ENCODE data around the gene INSL4. TPM values are rescaled to one million over a fixed set of nuclear protein-coding genes. Genes with fewer than 3 reads are reported as not detected.

The INSL4 gene
- total RNA-seq, 2 donors from 2014 or later = not detected

- Histone ChIP-seq H3K9me3 (no peaks in the 10 kb centered on the region), H3K36me3 (no peaks in the 10 kb centered on the region), H3K4me3 (no peak overlapping the region), H3K27me3 (no peaks in the 10 kb centered on the region), H3K4me1 (no peaks in the 10 kb centered on the region), H3K27ac (no peak overlapping the region), H3K9ac (ENCODE audit: low read depth in 2 of 2, low read length in 2 of 2) (no peak overlapping the region)
- TF ChIP-seq, protein P1, sequence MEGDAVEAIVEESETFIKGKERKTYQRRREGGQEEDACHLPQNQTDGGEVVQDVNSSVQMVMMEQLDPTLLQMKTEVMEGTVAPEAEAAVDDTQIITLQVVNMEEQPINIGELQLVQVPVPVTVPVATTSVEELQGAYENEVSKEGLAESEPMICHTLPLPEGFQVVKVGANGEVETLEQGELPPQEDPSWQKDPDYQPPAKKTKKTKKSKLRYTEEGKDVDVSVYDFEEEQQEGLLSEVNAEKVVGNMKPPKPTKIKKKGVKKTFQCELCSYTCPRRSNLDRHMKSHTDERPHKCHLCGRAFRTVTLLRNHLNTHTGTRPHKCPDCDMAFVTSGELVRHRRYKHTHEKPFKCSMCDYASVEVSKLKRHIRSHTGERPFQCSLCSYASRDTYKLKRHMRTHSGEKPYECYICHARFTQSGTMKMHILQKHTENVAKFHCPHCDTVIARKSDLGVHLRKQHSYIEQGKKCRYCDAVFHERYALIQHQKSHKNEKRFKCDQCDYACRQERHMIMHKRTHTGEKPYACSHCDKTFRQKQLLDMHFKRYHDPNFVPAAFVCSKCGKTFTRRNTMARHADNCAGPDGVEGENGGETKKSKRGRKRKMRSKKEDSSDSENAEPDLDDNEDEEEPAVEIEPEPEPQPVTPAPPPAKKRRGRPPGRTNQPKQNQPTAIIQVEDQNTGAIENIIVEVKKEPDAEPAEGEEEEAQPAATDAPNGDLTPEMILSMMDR (IDR thresholded peaks at IDR 0.05) = no peak
- no peak for DNase-seq
- intact Hi-C loops (cut with DNase I) = no loop called here
Observed at GRCh38 chr9:5263351-5264218, 32.4 kb downstream of the INSL4 start.

GRCh38 chr9:5264219-5264595, 33.0 kb downstream of the INSL4 start:
- Histone ChIP-seq H3K9ac (ENCODE audit: low read depth in 2 of 2, low read length in 2 of 2) (no peak overlapping the region), H3K27ac (no peak overlapping the region), H3K4me1 (no peaks in the 10 kb centered on the region), H3K27me3 (no peaks in the 10 kb centered on the region), H3K4me3 (no peak overlapping the region), H3K36me3 (no peaks in the 10 kb centered on the region), H3K9me3 (no peaks in the 10 kb centered on the region)
- intact Hi-C loops (cut with DNase I) = no loop called here
- DNase-seq = no peak
- TF ChIP-seq, protein P1 (IDR thresholded peaks at IDR 0.05) = no peak

- Histone ChIP-seq H3K9me3 (no peaks in the 10 kb centered on the region), H3K36me3 (no peaks in the 10 kb centered on the region), H3K4me3 (no peak overlapping the region), H3K4me1 (no peaks in the 10 kb centered on the region), H3K27ac (no peak overlapping the region), H3K9ac (ENCODE audit: low read depth in 2 of 2, low read length in 2 of 2) (no peak overlapping the region), H3K27me3 (no peaks in the 10 kb centered on the region)
- intact Hi-C loops (cut with DNase I) = no loop called here
- no peak for DNase-seq
- TF ChIP-seq, protein P1 (IDR thresholded peaks at IDR 0.05) = no peak
Observed at GRCh38 chr9:5265939-5266338, 34.7 kb downstream of the INSL4 start.

- TF ChIP-seq, protein P1 (IDR thresholded peaks at IDR 0.05) = no peak
- Histone ChIP-seq H3K27me3 (no peaks in the 10 kb centered on the region), H3K27ac (no peak overlapping the region), H3K9ac (ENCODE audit: low read depth in 2 of 2, low read length in 2 of 2) (no peak overlapping the region), H3K4me1 (no peaks in the 10 kb centered on the region), H3K4me3 (no peak overlapping the region), H3K36me3 (no peaks in the 10 kb centered on the region), H3K9me3 (no peaks in the 10 kb centered on the region)
- no peak for DNase-seq
- intact Hi-C loops (cut with DNase I) = no loop called here
Observed at GRCh38 chr9:5269249-5269715, 38.1 kb downstream of the INSL4 start.

GRCh38 chr9:5274770-5275169, 43.6 kb downstream of the INSL4 start:
- H3K36me3 ChIP-seq = no peaks in the 10 kb centered on the region
- no peak overlapping the region for H3K27ac ChIP-seq
- intact Hi-C loops (cut with DNase I) = no loop called here
- TF ChIP-seq, protein P1 (IDR thresholded peaks at IDR 0.05) = no peak
- no peaks in the 10 kb centered on the region for H3K9me3 ChIP-seq
- H3K4me3 ChIP-seq = no peak overlapping the region
- H3K4me1 ChIP-seq = no peaks in the 10 kb centered on the region
- no peaks in the 10 kb centered on the region for H3K27me3 ChIP-seq
- no peak overlapping the region for H3K9ac ChIP-seq (ENCODE audit: low read depth in 2 of 2, low read length in 2 of 2)
- DNase-seq = no peak
